Tibial nerve (tissue), 4 donors: ENCODE data around the gene USP6NL. TPM values are rescaled to one million over a fixed set of nuclear protein-coding genes. Genes with fewer than 3 reads are reported as not detected.

Experiments
- DNase-seq, 2 donors: peaks; one replicate each; pipeline ENCODE4 v3.0.0-alpha.2; 2019; ENCODE audit warnings: low spot score in 2 of 2
- H3K27ac ChIP-seq, 4 donors: fragments of 200-600 bp; sonication (generic) in 3 of 4; one replicate each; pipeline ENCODE4 v1.5.1; 2017 to 2019; ENCODE audit warnings: mild to moderate bottlenecking in 1 of 4
- H3K27me3 ChIP-seq, 2 donors: fragments of 200-600 bp; sonication (generic) in 1 of 2; one replicate each; pipeline versions ENCODE4 v1.5.1 to v1.6.0; 2017 to 2019
- H3K36me3 ChIP-seq, 3 donors: fragments of 200-600 bp; sonication (generic); one replicate each; pipeline ENCODE4 v1.5.1; 2018 to 2019
- H3K4me1 ChIP-seq, 4 donors: fragments of 200-600 bp; sonication (generic) in 3 of 4; one replicate each; pipeline ENCODE4 v1.5.1; 2017 to 2019
- H3K4me3 ChIP-seq, 4 donors: fragments of 200-600 bp; sonication (generic) in 3 of 4; one replicate each; pipeline ENCODE4 v1.5.1; 2017 to 2019; ENCODE audit warnings: mild to moderate bottlenecking in 1 of 4, moderate library complexity in 1 of 4
- H3K9me3 ChIP-seq, 4 donors: fragments of 200-600 bp; sonication (generic) in 3 of 4; one replicate each; pipeline ENCODE4 v1.5.1; 2017 to 2019
- CTCF ChIP-seq, 5 experiments: fragments of 200-600 bp in 3 of 5; fragments of 450-650 bp in 2 of 5; sonication (generic) in 3 of 5; IDR thresholded peaks; one replicate each; pipeline ENCODE4 v1.5.1; 2016 to 2019; ENCODE audit warnings: antibody characterized with exemption in 5 of 5, mild to moderate bottlenecking in 3 of 5, moderate library complexity in 2 of 5
- EP300 ChIP-seq, 2 donors: sonication (generic); formaldehyde crosslinking; IDR thresholded peaks; one replicate each; pipeline ENCODE4 v1.6.1; 2017; ENCODE audit warnings: antibody characterized with exemption in 2 of 2, mild to moderate bottlenecking in 1 of 2
- POLR2A ChIP-seq, 2 donors: fragments of 450-650 bp; IDR thresholded peaks; one replicate each; pipeline ENCODE4 v1.6.1; 2017; ENCODE audit warnings: antibody characterized with exemption in 2 of 2, mild to moderate bottlenecking in 2 of 2, moderate library complexity in 2 of 2
- WGBS, 2 donors: methylation state at CpG; one replicate each; pipeline ENCODE4 v1.1.5; 2018; 5-methylcytosine and 5-hydroxymethylcytosine counted together
- total RNA-seq, 4 donors: library from RNA; depleted of rRNA; stranded (reverse); fragments of >200 nt; gene quantifications; one replicate each; pipeline ENCODE4 v1.1.0, GENCODE V29; 2016

The USP6NL gene
- total RNA-seq, 4 donors from 2014 or later = 21.8 to 33.9 (median 25.0) TPM

GRCh38 chr10:11639849-11640764 lies 28.7 kb upstream of the USP6NL start:
- Histone ChIP-seq H3K9me3 (no peaks in the 10 kb centered on the region), H3K27me3 (no peaks in the 10 kb centered on the region), H3K4me3 (no peak overlapping the region), H3K36me3 (no peaks in the 10 kb centered on the region), H3K27ac (no peak overlapping the region), H3K4me1 (no peaks in the 10 kb centered on the region)
- DNase-seq = no peak
- 74 to 81% methylated on average over 14 of the region's 14 CpGs for WGBS, 2 donors
- TF ChIP-seq EP300 (IDR thresholded peaks at IDR 0.05) (no peak), CTCF (IDR thresholded peaks at IDR 0.05) (no peak), POLR2A (IDR thresholded peaks at IDR 0.05) (no peak)

- Histone ChIP-seq H3K4me3 (no peak overlapping the region), H3K36me3 (no peaks in the 10 kb centered on the region), H3K9me3 (no peaks in the 10 kb centered on the region), H3K4me1 (no peaks in the 10 kb centered on the region), H3K27ac (no peak overlapping the region), H3K27me3 (no peaks in the 10 kb centered on the region)
- WGBS, 2 donors = 91 to 95% methylated on average over 3 of the region's 3 CpGs
- TF ChIP-seq EP300 (IDR thresholded peaks at IDR 0.05) = no peak
- TF ChIP-seq POLR2A (IDR thresholded peaks at IDR 0.05) = no peak
- no peak for TF ChIP-seq CTCF (IDR thresholded peaks at IDR 0.05)
- DNase-seq = no peak
Observed at GRCh38 chr10:11639362-11639761, 27.9 kb upstream of the USP6NL start.

- Histone ChIP-seq H3K9me3 (no peaks in the 10 kb centered on the region), H3K4me1 (no peaks in the 10 kb centered on the region), H3K4me3 (no peak overlapping the region), H3K27me3 (no peaks in the 10 kb centered on the region), H3K36me3 (no peaks in the 10 kb centered on the region), H3K27ac (no peak overlapping the region)
- no peak for DNase-seq
- TF ChIP-seq EP300 (IDR thresholded peaks at IDR 0.05) = no peak
- TF ChIP-seq POLR2A (IDR thresholded peaks at IDR 0.05) = no peak
- no peak for TF ChIP-seq CTCF (IDR thresholded peaks at IDR 0.05)
- WGBS, 2 donors = 90 to 97% methylated on average over 6 of the region's 6 CpGs
Observed at GRCh38 chr10:11638055-11638698, 26.7 kb upstream of the USP6NL start.

- no peak for DNase-seq
- Histone ChIP-seq H3K36me3 (no peaks in the 10 kb centered on the region), H3K27me3 (no peaks in the 10 kb centered on the region), H3K9me3 (no peaks in the 10 kb centered on the region), H3K27ac (no peak overlapping the region), H3K4me3 (no peak overlapping the region), H3K4me1 (no peaks in the 10 kb centered on the region)
- TF ChIP-seq CTCF (IDR thresholded peaks at IDR 0.05) = no peak
- TF ChIP-seq EP300 (IDR thresholded peaks at IDR 0.05) = no peak
- no peak for TF ChIP-seq POLR2A (IDR thresholded peaks at IDR 0.05)
- WGBS, 2 donors = 92 to 96% methylated on average over 4 of the region's 4 CpGs
Observed at GRCh38 chr10:11636697-11637303, 25.4 kb upstream of the USP6NL start.
